8988T (cell line): ENCODE results near the gene EXOC6B.

Experiments
- DNase-seq: peaks from one replicate; pipeline ENCODE4 v3.0.0; 2011

EXOC6B gene

DNA sequence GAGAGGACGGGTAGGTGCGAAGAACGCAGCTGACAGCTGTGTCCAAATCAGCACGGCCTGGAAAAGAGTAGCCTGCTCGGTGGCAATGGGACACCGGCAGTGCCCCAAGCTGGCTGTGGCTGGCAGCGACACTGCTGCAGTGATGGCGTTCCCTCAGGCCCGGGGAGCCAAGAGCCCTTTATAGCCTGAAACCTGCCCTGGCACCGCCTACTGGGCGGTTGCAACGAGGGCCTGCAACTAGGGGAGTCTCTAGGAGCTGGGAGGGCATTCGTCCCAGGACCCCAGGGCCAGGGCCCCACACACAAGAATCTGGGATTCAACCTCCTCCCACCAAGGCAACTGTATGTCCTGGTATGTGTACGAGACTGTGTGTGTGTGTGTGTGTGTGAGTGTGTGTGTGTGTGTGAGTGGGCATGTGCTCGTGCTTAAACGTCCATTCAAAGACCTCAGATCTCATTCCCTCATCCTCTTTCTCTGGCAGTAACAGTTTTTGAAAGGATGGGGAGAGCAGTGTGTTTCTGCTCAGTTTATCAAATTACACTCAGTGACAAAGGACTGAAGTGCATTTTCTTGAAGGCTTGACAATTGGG, 671.4 kb downstream of the EXOC6B start:
- DNase-seq: no peak

- DNase-seq: no peak
Observed at GRCh38 chr2:72153924-72154323, 671.9 kb downstream of the EXOC6B start.

DNA sequence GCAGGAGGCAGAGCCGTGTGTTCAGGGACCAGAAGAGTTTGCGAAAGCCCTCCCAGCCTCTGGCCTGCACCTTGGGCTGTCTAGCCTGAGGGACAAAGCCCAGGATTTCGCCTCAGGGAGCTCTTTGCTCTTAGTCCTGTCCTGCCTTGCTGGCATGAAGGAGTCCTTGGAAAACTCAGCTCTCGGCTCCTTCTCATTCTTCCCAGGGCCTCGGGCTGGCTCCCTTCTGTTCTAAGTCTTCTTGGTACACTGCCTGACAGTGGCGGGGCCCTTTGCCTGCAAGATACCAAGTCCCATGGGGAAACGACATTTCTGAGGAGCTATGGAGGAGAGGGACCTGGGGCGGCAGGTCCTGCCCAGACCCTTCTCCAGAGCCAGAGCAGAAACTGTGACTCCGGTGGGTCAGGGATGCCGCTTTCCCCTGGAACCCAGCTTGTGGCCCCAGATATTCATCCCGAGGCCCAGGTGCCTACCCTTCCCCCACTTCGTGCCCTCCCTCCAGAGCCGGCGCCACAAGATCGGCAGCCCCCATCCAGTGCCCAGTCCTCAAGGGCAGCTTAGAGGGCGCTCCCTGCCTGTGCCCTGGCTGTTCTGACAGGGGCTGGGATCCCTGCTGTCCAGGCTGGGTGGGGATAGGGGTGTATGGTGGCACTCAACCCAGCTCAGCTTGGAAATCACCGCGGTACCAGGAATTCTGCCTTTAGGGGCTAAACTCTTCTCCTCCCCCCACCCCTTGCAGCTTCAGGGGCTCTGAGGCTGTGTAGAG, 672.6 kb downstream of the EXOC6B start:
- DNase-seq: no peak

- DNase-seq: no peak
Observed at GRCh38 chr2:72150861-72151356, 674.9 kb downstream of the EXOC6B start.

GRCh38 chr2:72150157-72150860, 675.5 kb downstream of the EXOC6B start:
- DNase-seq: peak; percentile 94

- no peak for DNase-seq
Observed at GRCh38 chr2:72149556-72150156, 676.2 kb downstream of the EXOC6B start.

- peak; percentile 89 for DNase-seq
Observed at GRCh38 chr2:72148837-72149555, 676.8 kb downstream of the EXOC6B start.

- DNase-seq: peak; percentile 87
Observed at GRCh38 chr2:72148003-72148836, 677.6 kb downstream of the EXOC6B start.

DNA sequence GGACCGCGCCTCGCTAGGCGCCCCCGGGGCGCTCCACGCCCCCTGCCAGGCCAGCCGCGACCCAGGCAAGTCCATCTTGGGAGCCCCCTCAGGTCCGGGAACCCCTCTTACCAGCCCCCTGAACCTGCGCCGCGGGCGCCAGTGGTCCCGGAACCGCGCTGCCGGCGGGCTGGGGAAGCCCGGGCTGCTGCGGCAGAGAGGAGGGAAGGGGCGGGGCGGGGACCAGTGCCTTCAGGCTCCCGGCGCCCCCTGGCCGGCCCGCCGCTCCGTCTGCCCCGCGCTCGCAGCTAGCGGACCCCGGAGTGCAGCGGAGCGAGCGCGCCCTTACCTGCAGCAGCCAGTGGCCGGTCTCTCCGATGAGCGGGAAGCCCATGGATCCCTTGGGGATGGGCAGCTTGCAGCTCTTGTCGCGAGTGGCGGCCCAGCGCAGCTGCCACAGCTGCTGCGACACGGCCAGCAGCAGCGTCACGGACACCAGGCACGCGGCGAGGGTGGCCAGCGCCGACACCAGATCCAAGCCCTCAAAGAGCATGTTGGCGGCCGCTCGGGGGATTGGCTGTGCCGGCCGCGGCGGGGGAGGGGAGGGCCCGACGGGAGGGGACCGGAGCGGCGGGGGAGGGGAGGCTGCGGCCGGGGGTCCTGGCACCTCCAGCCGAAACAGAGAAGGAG, 678.4 kb downstream of the EXOC6B start, which contains the start of gene CYP26B1:
TSS of gene CYP26B1 (minus strand) at position 560 of the 669 bp plus-strand sequence. CDS start at position 532, 28 bp downstream.
- no peak for DNase-seq

- DNase-seq: no peak
Observed at GRCh38 chr2:72146347-72147302, 679.2 kb downstream of the EXOC6B start.

DNA sequence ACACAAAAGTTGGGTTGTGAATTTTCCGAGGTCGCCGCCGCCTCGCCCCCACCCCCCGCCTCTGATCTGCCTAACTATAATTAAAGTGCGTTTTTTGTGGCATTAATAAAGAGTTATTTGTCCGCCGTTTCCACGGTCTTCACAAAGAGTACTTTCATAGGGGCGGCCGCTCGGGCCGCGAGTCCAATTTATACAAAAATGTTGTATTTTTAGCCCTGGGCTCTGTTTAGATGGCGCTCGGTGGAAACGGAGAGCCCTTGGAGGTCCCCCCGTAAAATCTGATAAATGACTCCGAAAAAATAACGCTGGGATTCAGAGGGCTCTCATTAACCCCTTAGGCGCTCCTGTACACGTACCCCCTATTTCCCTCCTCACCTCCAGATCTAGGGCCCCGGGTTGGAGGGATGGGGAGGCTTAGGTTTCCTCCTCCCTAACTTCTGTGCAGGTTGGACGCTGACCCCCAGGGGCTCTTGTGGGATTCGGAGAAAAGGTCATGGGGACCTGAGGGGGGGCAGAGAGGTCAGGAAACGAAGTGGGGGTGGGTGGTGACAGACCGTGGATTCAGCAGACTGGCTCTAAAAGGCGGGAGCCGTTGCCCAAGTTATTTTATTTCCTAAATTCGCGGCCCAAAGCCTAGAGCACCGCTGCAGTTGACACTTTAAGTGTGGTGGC, 680.0 kb downstream of the EXOC6B start:
- DNase-seq: no peak

DNA sequence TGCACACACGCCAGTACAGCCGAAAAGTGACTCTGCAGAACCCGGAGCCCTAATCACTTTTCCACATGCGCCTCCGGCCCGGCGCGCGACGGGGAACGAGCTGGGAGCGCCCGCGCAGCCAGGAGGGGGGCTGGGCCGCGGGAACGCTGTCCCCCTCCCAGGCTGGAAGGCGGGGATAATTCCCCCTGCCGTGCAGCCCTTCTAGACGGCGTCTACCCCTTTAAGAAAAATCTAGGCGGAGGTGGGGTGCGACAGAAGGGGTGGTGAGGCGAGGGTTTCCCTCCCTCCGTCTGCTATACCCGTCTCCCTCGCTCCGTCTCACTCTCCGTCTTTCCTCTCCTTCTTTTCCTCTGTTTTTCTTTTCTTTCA, 680.6 kb downstream of the EXOC6B start:
- DNase-seq: peak; percentile 100

- peak; percentile 100 for DNase-seq
Observed at GRCh38 chr2:72144632-72145288, 681.1 kb downstream of the EXOC6B start.

DNA sequence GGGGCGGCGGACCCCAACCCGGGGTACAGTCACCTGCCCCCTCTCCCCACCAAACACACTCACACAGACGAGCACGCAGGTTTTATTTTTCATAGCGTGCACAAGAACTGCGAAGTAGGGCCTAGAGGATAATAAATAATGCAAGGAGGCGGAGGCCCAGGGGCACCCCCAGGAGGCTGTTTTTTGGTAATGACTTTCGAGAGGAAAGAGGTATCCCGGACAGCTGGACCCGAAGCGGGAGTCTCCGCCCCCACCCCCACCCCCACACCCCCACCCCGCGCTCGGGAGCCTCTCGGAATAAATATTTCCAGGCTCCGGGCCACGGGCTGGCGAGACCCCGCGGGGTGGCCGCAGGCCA, 681.6 kb downstream of the EXOC6B start:
- DNase-seq: no peak

GRCh38 chr2:72143441-72144273, 682.2 kb downstream of the EXOC6B start:
- no peak for DNase-seq

DNA sequence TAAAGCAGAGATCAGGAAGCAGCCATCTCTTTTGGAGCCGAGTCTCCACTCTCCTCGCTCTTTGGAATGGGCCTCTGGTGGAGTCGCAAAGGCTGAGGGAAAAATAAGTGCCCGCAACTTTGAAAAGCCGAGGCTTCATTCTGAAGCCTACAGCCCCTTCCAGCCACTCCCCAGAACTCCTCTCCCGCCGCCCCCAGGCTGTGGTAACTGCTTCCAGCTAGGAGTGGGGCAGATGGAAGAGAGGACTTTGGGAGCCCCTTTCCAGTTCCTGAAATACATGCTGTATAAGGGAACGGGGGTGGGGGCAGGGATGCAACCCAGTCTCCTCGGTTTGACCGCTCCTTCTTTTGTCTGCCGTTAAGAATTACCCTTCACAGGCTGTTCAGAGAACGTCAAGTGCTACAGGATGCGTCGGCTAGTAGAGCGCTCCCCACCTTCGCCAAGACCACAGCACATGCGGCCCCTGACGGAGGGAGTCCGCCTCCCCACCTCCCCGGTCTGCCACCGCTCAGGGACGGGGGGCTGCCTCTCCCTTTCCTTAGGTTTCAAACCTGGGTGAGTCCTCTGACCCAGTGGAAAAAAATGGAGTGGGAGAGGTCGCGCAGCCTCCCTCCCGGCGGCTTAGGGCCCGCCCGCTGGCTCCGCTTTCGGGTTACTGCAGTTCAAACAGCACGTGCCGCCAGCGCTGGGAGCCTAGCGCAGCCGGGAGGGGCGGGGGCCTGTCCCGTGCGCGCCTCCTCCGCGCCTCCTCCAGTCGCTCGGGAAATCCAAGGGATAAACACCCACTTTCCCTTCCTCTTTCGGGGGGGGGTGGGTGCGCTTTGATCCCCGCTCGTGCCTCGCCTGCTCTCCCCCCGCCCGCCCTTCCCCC, 683.0 kb downstream of the EXOC6B start:
- no peak for DNase-seq
